K562 (cell line): Measurements from ENCODE around the gene CAPN13. TPM values are rescaled to one million over a fixed set of nuclear protein-coding genes. Genes with fewer than 3 reads are reported as not detected.

Source experiments
- ATAC-seq: fragments of 200-7000 bp; cut with Tn5 transposase; 3 replicates; pipeline ENCODE4 v1.9.1; 2020; ENCODE audit warnings: moderate library complexity
- BruUV-seq: library from RNA; stranded (reverse); fragments of 400-500 nt; replicated peaks from 2 replicates; lab custom pipeline; 2021; lab: Mats Ljungman, UMichigan
- CTCF ChIA-PET: fragments of 300-600 bp; formaldehyde crosslinking; extraction: SDS; loops from one replicate; lab custom pipeline; 2021; ENCODE audit warnings: low intra/inter-chr PET ratio; lab: Yijun Ruan, JAX
- POLR2A ChIA-PET: fragments of 300-600, 350-650 bp; sonication (Branson Sonifier 250); formaldehyde crosslinking; extraction: SDS; loops from one replicate; lab custom pipeline; 2021; ENCODE audit warnings: antibody characterized with exemption, inconsistent platforms; lab: Yijun Ruan, JAX
- DNase-seq, 4 experiments: peaks; one replicate each; pipeline versions ENCODE4 v3.0.0 to v3.0.0-alpha.2; 2011 to 2018; ENCODE audit warnings: low spot score in 3 of 4, mixed read lengths in 3 of 4; ENCODE audit errors: extremely low read depth in 1 of 4
- FAIRE-seq: peaks from 2 replicates; lab custom pipeline; 2011; peaks lifted over from hg19 to GRCh38; lab: Jason Lieb, UNC
- H2AFZ ChIP-seq: 2 replicates; pipeline ENCODE4 v1.6.0; 2011; ENCODE audit warnings: low read depth, low read length, control low read depth, inconsistent platforms
- H3K27ac ChIP-seq: fragments of 200-600 bp; 3 replicates; pipeline ENCODE4 v1.8.0; 2011; ENCODE audit warnings: low read depth, mild to moderate bottlenecking, control low read depth, inconsistent platforms, low read length, moderate library complexity, mixed read lengths; ENCODE audit errors: extremely low read depth
- H3K27me3 ChIP-seq, 2 experiments: fragments of 300-600 bp in 1 of 2; 2 replicates in 1 of 2; 3 replicates in 1 of 2; pipeline versions ENCODE4 v1.6.0 to v1.8.0; 2011; ENCODE audit warnings: inconsistent platforms in 2 of 2, low read length in 2 of 2, mild to moderate bottlenecking in 1 of 2, mixed read lengths in 1 of 2, moderate library complexity in 1 of 2; ENCODE audit not compliant: control insufficient read depth in 2 of 2, insufficient read depth in 2 of 2
- H3K36me3 ChIP-seq: fragments of 300-600 bp; 3 replicates; pipeline ENCODE4 v1.8.0; 2011; ENCODE audit warnings: mild to moderate bottlenecking, low read length, inconsistent platforms; ENCODE audit not compliant: control insufficient read depth, insufficient read depth
- H3K4me1 ChIP-seq, 2 experiments: fragments of 200-600 bp in 1 of 2; replicated peaks in 1 of 2; 2 replicates in 1 of 2; 3 replicates in 1 of 2; pipeline versions ENCODE4 v1.5.1 to v1.8.0; 2011; ENCODE audit warnings: inconsistent platforms in 2 of 2, low read length in 2 of 2, mild to moderate bottlenecking in 1 of 2, mixed read lengths in 1 of 2, moderate library complexity in 1 of 2; ENCODE audit not compliant: control insufficient read depth in 2 of 2, insufficient read depth in 2 of 2
- H3K4me2 ChIP-seq: 2 replicates; pipeline ENCODE4 v1.6.1; 2011; ENCODE audit warnings: low read length, control low read depth, inconsistent platforms, mixed read lengths; ENCODE audit not compliant: insufficient read depth
- H3K4me3 ChIP-seq: fragments of 200-600 bp; sonication (generic), shearing (Covaris generic); 2 replicates; pipeline ENCODE4 v1.5.1; 2016; ENCODE audit warnings: control low read depth, inconsistent platforms
- H3K79me2 ChIP-seq: fragments of 200-600 bp; 3 replicates; pipeline ENCODE4 v1.8.0; 2011; ENCODE audit warnings: low read length, inconsistent platforms; ENCODE audit not compliant: control insufficient read depth, insufficient read depth
- H3K9ac ChIP-seq, 2 experiments: 2 replicates each; pipeline versions ENCODE4 v1.6.0 to v1.6.1; 2011; ENCODE audit warnings: low read depth in 2 of 2, low read length in 2 of 2, control low read depth in 1 of 2, inconsistent platforms in 1 of 2, mild to moderate bottlenecking in 1 of 2, mixed read lengths in 1 of 2; ENCODE audit not compliant: insufficient read depth in 1 of 2
- H3K9me1 ChIP-seq: one replicate; pipeline ENCODE4 v1.6.0; 2011; ENCODE audit warnings: inconsistent platforms, mild to moderate bottlenecking, low read length, moderate library complexity; ENCODE audit not compliant: control insufficient read depth, insufficient read depth
- H3K9me3 ChIP-seq: replicated peaks from 2 replicates; pipeline ENCODE4 v1.5.1; 2011; ENCODE audit warnings: low read depth, low read length, inconsistent platforms; ENCODE audit not compliant: control insufficient read depth, insufficient read depth
- H4K20me1 ChIP-seq: replicated peaks from 2 replicates; pipeline ENCODE4 v1.6.1; 2011; ENCODE audit warnings: low read length, inconsistent platforms, mixed read lengths; ENCODE audit not compliant: control insufficient read depth, insufficient read depth
- ARID4B ChIP-seq: sonication (generic); formaldehyde crosslinking; IDR thresholded peaks from 2 replicates; pipeline ENCODE4 v1.8.0; 2022; ENCODE audit warnings: mild to moderate bottlenecking, missing genetic modification reagents
- ESRRB ChIP-seq: fragments of 250-450 bp; sonication (Bioruptor Pico); IDR thresholded peaks from 2 replicates; pipeline ENCODE4 v1.5.0; 2020; ENCODE audit warnings: mild to moderate bottlenecking, moderate library complexity, borderline replicate concordance
- KAT8 ChIP-seq: fragments of 450-650 bp; IDR thresholded peaks from 2 replicates; pipeline ENCODE4 v1.6.1; 2016; ENCODE audit warnings: low read depth, mild to moderate bottlenecking
- RBM22 ChIP-seq: fragments of 200-400 bp; formaldehyde crosslinking; IDR thresholded peaks from 2 replicates; pipeline ENCODE4 v1.6.1; 2018; ENCODE audit warnings: low read length, low read depth; ENCODE audit not compliant: poor library complexity, severe bottlenecking
- SUPT5H ChIP-seq: fragments of 450-650 bp; IDR thresholded peaks from 2 replicates; pipeline ENCODE4 v1.6.1; 2016
- TFE3 ChIP-seq: fragments of 450-650 bp; formaldehyde crosslinking; IDR thresholded peaks from 2 replicates; pipeline ENCODE4 v1.4.0; 2020; ENCODE audit warnings: mild to moderate bottlenecking, mixed read lengths
- WGBS: fragments of 100-300 bp; shearing (Covaris generic); methylation state at CpG from one replicate; pipeline ENCODE4 v1.1.6; 2016; ENCODE audit warnings: low coverage, mixed read lengths; ENCODE audit not compliant: insufficient coverage; ENCODE audit errors: missing lambda C conversion rate; 5-methylcytosine and 5-hydroxymethylcytosine counted together
- in situ Hi-C: fragments of 300-500 bp; cut with MboI; formaldehyde crosslinking; loops from 4 replicates; pipeline ENCODE4 v1.15.0; 2018; ENCODE audit warnings: inconsistent platforms, mixed read lengths
- intact Hi-C: fragments of 100-400 bp; cut with micrococcal nuclease; formaldehyde crosslinking; loops from 2 replicates; pipeline ENCODE4 v1.14.2; 2022
- polyA plus RNA-seq, 8 experiments: library from polyadenylated mRNA; depleted of rRNA in 4 of 8; stranded (reverse) in 5 of 8; unstranded in 3 of 8; fragments of >200 nt; fragmentation: Nextera tagmentation in 2 of 8; fragmentation: Illumina TruSeq in 1 of 8; extraction: Ambion mirVana in 2 of 8; extraction: Trizol in 1 of 8; gene quantifications; 2 replicates each; pipeline versions ENCODE4 v1.2.1 to v1.2.3, GENCODE V29; 2011 to 2014; ENCODE audit warnings: inconsistent platforms in 1 of 8, missing spikeins in 1 of 8
- total RNA-seq, 7 experiments: library from RNA; depleted of rRNA in 6 of 7; stranded (reverse); fragments of >200 nt in 6 of 7; fragmentation: Illumina TruSeq in 2 of 7; extraction: Trizol in 2 of 7; gene quantifications; 2 replicates each; pipeline versions ENCODE4 v1.2.1 to v1.2.3, GENCODE V29; 2011 to 2021; ENCODE audit warnings: low replicate concordance in 1 of 7
- TF ChIP-seq, protein P1 (sequence below): sonication (generic); formaldehyde crosslinking; IDR thresholded peaks from 2 replicates; pipeline ENCODE4 v1.8.1; 2023; ENCODE audit warnings: mild to moderate bottlenecking, missing genetic modification reagents
- TF ChIP-seq, protein P2 (sequence below): fragments of 450-650 bp; IDR thresholded peaks from 2 replicates; pipeline ENCODE4 v1.6.1; 2016; ENCODE audit warnings: mild to moderate bottlenecking

CAPN13 gene
- total and polyA plus RNA-seq, 9 of the 15 experiments (the other 6 are each of a cell fraction or from before 2014, with no cell fraction given): not detected

GRCh38 chr2:30802611-30803010 lies 4.6 kb downstream of the CAPN13 start:
- ChIA-PET CTCF (no interaction called here), POLR2A (interaction anchor here (0.5 to 1.1 kb wide), 3 partner anchors 18 to 382 kb away, joined by 3 read pairs; no protein-coding TSS in a partner anchor)
- Histone ChIP-seq H3K4me1 (no peaks in the 10 kb centered on the region), H3K9ac (no peak overlapping the region; a peak in 1 of 4 replicates), H4K20me1 (no peaks in the 10 kb centered on the region), H3K79me2 (no peaks in the 10 kb centered on the region), H3K36me3 (no peaks in the 10 kb centered on the region), H3K9me3 (no peaks in the 10 kb centered on the region), H3K4me3 (no peak overlapping the region), H3K27ac (no peak overlapping the region), H3K27me3 (peaks cover 3 to 23% of the 10 kb centered on the region in 2 experiments; a peak in 3 of 5 replicates), H2AFZ (no peak overlapping the region), H3K9me1 (peaks cover 2% of the 10 kb centered on the region), H3K4me2 (no peak overlapping the region)
- FAIRE-seq (no peak), DNase-seq (no peak), ATAC-seq (no peak)
- intact Hi-C loops: no loop called here
- 0% methylated on average over 4 of the region's 4 CpGs for WGBS
- in situ Hi-C loops: no loop called here
- no TSS peak for BruUV-seq
- no peak for TF ChIP-seq KAT8
- TF ChIP-seq TFE3 (CRISPR knock-in tag): no peak
- TF ChIP-seq, protein P1, sequence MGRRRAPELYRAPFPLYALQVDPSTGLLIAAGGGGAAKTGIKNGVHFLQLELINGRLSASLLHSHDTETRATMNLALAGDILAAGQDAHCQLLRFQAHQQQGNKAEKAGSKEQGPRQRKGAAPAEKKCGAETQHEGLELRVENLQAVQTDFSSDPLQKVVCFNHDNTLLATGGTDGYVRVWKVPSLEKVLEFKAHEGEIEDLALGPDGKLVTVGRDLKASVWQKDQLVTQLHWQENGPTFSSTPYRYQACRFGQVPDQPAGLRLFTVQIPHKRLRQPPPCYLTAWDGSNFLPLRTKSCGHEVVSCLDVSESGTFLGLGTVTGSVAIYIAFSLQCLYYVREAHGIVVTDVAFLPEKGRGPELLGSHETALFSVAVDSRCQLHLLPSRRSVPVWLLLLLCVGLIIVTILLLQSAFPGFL (CRISPR knock-in tag): no peak
- no peak for TF ChIP-seq RBM22
- no peak for TF ChIP-seq SUPT5H
- no peak for TF ChIP-seq ESRRB
- TF ChIP-seq, protein P2, sequence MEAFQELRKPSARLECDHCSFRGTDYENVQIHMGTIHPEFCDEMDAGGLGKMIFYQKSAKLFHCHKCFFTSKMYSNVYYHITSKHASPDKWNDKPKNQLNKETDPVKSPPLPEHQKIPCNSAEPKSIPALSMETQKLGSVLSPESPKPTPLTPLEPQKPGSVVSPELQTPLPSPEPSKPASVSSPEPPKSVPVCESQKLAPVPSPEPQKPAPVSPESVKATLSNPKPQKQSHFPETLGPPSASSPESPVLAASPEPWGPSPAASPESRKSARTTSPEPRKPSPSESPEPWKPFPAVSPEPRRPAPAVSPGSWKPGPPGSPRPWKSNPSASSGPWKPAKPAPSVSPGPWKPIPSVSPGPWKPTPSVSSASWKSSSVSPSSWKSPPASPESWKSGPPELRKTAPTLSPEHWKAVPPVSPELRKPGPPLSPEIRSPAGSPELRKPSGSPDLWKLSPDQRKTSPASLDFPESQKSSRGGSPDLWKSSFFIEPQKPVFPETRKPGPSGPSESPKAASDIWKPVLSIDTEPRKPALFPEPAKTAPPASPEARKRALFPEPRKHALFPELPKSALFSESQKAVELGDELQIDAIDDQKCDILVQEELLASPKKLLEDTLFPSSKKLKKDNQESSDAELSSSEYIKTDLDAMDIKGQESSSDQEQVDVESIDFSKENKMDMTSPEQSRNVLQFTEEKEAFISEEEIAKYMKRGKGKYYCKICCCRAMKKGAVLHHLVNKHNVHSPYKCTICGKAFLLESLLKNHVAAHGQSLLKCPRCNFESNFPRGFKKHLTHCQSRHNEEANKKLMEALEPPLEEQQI: no peak
- TF ChIP-seq ARID4B (CRISPR knock-in tag): no peak
